ENCODE results near the gene LRMDA.

GRCh38 chr10:75432176-75432575, 752 bp downstream of the LRMDA start:
- TF ChIP-seq CTCF (IDR thresholded peaks at IDR 0.05) (no peak), POLR2A (IDR thresholded peaks at IDR 0.05) (no peak)
